GM18519 (cell line): ENCODE results near the gene FLACC1.
"Not testable (repeated sequence)": the region's sequence is repeated elsewhere in the genome, so short reads cannot be mapped to it uniquely, and the experiment has no call there.

Experiments used
- ATAC-seq: cut with Tn5 transposase; IDR thresholded peaks from one replicate; pipeline ENCODE4 v1.9.1; 2021; ENCODE audit warnings: mild to moderate bottlenecking, moderate library complexity; ENCODE audit not compliant: unreplicated experiment, low FRiP score

The FLACC1 gene, protein sequence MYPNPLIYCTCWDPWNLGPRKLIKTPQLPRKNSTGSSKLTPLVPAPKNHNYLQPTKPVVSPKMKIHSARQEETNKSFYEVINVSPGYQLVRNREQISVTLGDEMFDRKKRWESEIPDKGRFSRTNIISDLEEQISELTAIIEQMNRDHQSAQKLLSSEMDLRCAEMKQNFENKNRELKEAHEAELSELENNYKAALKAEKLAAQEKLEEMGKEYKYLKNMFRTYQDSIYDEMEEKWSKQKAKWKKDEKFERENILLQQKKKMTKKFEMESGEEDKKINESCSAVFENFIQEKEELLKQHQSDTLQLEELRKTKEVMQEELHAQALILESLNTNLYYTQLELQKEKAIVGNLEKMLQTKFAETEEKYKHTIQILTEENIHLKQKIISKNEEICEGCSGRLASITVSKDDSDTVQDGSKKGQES

DNA sequence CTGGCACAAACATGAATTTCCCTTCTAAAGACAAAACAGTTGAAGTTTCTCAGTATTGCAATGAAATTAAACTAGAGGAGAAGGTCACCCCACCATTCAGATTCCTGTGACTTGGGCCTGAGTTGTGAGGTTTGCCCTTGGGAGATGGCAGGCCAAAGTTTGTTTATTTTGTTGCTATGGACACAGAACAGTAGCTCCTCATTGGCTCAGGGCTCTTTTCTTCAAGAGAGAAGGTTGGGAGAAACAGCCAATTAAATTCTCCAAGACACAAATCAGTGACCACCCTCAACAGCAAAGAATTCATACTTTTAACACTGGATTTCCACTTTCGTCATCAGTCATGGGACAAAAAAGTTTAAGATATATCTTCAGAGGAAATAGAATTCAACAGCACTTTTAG, at the start of gene FLACC1:
FLACC1 (minus strand) TSS at position 125 of the 400 bp plus-strand sequence. CDS start 5,941 bp downstream, outside the sequence.
- no peak for ATAC-seq

- no peak for ATAC-seq
Measured at GRCh38 chr2:201406077-201406662, 49.0 kb upstream of the FLACC1 start.

GRCh38 chr2:201404699-201405280, 47.6 kb upstream of the FLACC1 start:
- ATAC-seq: no peak

DNA sequence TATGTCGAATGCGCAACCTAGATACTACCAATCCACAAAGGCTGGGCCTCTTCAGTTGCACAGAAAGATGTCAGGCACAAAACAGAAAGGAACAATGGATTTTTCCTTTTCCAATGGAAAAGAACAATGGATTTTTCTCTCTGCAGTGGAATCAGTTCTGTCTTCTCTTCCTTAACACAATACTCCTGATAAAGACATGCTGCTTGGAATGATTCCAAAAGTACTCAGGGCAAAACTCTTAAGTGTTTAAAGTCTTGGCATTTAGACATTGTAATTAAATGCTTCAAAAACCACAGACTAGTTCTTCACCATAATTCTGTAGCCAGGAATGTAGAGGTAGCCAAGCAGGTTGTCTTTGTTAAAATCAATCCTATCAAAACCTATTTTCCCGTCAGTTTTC, 46.7 kb upstream of the FLACC1 start:
- no peak for ATAC-seq

GRCh38 chr2:201402651-201403562, 45.8 kb upstream of the FLACC1 start:
- no peak for ATAC-seq

DNA sequence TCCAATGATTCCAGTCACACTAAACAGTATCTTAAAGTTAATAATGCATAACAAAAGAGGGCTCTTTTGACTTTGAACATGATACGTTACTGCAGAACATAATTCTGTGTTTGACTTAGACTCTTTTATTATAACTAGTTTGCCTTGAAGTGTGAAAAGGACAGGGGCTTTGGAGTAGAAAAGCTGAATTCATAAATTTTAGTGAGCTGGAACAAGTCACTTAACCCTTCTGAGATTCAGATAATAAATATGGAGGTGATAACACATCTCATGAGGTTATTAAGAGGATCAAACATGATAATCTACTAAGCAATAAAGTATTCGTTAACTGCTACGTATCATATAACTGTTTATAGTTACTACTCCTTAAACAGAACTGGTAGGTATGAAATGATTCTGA, 44.7 kb upstream of the FLACC1 start:
- no peak for ATAC-seq

- no peak for ATAC-seq
Measured at GRCh38 chr2:201396595-201396994, 39.5 kb upstream of the FLACC1 start.

DNA sequence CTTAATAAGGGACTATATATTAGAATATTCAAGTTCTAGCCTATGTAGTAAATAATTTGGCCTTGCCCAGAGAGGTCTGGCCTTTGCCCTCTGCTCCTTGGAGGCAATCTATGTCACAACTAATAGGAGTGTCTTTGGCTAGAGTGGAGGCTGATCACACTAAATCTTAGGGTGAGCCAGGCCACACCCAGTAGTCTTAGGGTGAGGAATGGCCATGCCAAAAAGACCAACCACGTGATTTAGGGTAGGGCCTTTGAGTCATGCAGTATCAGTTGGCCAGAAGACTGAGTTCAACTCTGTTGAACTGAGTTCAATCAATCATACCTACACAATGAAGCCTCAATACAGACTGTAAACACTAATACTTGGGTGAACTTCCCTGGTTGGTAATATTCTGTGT, 26.0 kb upstream of the FLACC1 start:
- ATAC-seq: no peak

- no peak for ATAC-seq
Measured at GRCh38 chr2:201378496-201379397, 21.6 kb upstream of the FLACC1 start.

DNA sequence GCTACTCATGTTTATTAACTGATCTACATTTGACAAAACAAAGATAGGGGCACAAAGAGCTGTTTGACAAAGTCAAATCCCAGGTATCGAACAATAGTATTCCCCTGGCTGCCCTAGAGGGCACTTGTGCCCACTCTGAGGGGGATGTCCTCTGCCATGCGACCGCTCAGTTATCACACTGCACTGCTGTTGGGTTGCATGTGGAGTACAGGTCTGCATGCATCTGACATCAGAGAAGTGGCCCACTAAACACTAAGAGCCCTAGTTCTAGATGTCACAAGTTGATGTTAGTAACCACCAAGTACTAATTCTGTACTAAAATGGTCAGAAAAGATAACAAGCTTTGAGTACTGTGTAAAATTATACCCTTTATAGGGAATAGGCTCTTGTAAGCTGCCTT, 20.1 kb upstream of the FLACC1 start:
- ATAC-seq: no peak

DNA sequence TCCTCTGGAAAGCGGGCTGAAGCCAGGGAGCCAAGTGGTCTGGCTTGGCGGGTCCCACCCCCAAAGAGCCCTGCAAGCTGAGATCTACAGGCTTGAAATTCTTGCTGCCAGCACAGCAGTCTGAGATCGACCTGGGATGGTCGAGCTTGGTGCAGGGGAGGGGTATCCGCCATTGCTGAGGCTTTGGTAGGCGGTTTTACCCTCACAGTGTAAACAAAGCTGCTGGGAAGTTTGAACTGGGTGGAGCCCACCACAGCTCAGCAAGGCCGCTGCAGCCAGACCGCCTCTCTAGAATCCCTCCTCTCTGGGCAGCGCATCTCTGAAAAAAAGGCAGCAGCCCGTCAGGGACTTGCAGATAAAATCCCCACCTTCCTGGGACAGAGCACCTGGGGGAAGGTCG, 12.6 kb upstream of the FLACC1 start:
- no peak for ATAC-seq

DNA sequence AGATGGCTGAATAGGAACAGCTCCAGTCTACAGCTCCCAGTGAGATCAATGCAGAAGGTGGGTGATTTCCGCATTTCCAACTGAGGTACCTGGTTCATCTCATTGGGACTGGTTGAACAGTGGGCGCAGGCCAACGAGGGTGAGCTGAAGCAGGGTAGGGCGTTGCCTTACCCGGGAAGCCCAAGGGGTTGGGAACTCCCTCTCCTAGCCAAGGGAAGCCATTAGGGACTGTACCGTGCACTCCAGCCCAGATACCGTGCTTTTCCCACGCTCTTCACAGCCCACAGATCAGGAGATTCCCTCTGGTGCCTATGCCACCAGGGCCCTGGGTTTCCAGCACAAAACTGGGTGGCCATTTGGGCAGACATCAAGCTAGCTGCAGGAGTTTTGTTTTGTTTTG, 12.2 kb upstream of the FLACC1 start:
- ATAC-seq: not testable (repeated sequence)

DNA sequence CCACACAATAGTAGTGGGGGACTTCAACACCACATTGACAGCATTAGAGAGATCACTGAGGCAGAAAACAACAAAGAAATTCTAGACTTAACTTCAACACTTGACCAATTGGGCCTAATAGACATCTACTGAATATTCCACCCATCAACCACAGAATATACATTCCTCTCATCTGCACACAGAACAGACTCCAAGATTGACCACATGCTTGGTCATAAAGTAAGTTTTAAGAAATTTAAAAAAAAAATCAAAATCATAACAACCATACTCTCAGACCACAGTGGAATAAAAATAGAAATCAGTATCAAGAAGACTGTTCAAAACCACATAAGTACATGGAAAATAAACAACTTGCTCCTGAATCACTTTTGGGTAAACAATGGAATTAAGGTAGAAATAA, 9.0 kb upstream of the FLACC1 start:
- ATAC-seq: no peak

GRCh38 chr2:201363857-201364560, 6.9 kb upstream of the FLACC1 start:
- ATAC-seq: no peak

DNA sequence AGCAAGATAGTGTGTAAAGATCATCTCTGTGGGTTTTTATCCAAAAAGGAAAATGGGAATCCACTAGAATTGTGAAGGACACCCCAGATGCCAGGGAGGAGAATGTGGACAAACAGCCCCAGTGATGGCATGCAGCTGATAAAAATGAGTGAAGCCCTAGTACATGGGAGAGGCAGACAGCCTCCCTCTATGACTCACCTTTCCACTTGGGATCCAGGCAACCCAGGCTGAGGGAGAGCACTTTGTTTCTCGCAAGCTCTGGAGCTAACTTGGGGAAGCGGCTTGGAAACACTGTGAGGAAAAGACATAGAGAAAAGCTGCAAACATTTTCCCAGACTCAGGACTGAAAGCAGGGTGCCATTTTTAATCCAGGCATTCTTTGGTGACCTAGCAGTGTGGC, 5.3 kb upstream of the FLACC1 start:
- no peak for ATAC-seq

DNA sequence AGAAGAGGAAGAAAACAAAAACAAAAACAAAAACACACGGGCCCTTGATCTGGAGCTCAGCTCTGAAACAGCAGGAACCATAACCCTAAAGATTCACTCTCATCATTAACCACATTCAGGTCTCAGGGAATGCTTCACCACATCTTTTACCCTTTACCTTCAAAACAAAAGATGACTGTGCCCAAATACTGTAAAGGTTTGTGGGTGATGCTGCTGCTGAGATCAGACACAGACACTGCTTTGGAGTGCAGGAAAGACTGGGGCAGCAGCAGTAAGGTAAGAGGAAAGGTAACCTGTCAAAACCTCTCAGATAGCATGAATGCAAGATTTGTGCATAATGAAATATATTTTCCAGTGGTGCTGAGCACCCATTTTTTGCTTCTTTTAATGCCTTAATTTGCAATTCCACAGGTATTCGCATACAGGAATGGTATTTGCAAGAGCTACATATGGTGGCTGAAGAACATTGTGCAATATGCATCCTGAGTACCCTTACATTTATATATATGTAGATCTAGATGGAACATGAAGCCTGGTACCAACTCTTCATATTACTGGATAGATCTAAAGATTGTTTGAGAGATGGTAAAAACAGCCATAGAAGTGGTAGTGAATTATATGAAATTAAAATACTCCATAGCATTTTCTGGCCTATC, 4.1 kb upstream of the FLACC1 start:
- no peak for ATAC-seq

DNA sequence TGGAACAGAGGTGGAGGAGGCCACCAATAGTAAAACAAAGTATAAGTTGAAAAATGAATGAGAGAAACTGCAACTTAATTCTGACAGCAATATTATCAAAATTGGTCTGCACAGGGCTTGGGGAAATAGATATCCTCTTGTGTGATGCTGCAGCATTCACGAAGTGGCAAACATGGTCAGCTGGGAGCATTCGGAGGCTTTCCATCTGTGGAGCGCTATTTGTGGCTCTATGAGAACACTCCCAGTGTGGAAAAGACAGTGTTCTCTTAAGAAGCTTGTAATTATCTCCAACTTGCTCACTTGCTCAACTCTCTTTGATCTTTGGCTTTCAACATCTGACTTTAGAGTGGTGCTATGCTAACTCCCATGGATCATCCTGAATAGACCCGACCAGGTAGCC, 3.1 kb upstream of the FLACC1 start:
- no peak for ATAC-seq

DNA sequence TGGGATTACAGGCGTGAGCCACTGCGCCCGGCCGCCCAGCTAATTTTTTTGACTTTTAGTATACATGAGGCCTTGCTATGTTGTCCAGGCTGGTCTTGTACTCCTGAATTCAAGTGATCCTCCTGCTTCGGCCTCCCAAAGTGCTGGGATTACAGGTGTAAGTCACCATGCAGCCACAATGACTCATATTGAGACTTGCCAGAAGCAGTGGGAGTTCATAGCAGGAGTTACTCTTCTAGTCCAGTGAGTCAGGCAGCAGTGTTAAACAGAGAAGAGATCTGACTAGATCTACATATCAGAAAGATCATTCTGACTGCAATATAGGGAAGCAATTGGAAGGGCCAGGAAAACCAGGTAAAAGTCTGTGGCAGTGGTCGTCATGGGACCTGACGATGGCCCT, 1.5 kb upstream of the FLACC1 start:
- ATAC-seq: no peak

GRCh38 chr2:201353116-201353515, 4.0 kb downstream of the FLACC1 start:
- no peak for ATAC-seq
